Adrenal gland (tissue), 12 donors: Measurements from ENCODE around the gene TGFBR2. TPM values are rescaled to one million over a fixed set of nuclear protein-coding genes. Genes with fewer than 3 reads are reported as not detected.

ENCODE experiments used
- DNase-seq, 7 donors: peaks; one replicate each; pipeline ENCODE4 v3.0.0-alpha.2; 2019 to 2020
- H3K27ac ChIP-seq, 5 donors: fragments of 200-600 bp; sonication (generic) in 4 of 5; 1 replicate in 3 of 5; 2 replicates in 2 of 5; pipeline versions ENCODE4 v1.5.1 to v1.8.0; 2016 to 2020; ENCODE audit warnings: mild to moderate bottlenecking in 1 of 5
- H3K27me3 ChIP-seq: fragments of 200-600 bp; 2 replicates; pipeline ENCODE4 v1.8.0; 2021
- H3K36me3 ChIP-seq, 2 donors: fragments of 200-600 bp; replicated peaks in 1 of 2; 1 replicate in 1 of 2; 2 replicates in 1 of 2; pipeline versions ENCODE4 v1.5.1 to v1.8.0; 2018 to 2022
- H3K4me1 ChIP-seq, 2 donors: fragments of 200-600 bp; replicated peaks in 1 of 2; 1 replicate in 1 of 2; 2 replicates in 1 of 2; pipeline versions ENCODE4 v1.5.1 to v1.8.0; 2018 to 2021
- H3K4me3 ChIP-seq, 4 donors: fragments of 200-600 bp; sonication (generic) in 3 of 4; one replicate each; pipeline ENCODE4 v1.5.1; 2016 to 2018
- H3K9me3 ChIP-seq, 3 donors: fragments of 200-600 bp; sonication (generic) in 1 of 3; replicated peaks in 1 of 3; 1 replicate in 2 of 3; 2 replicates in 1 of 3; pipeline versions ENCODE4 v1.5.1 to v1.8.0; 2016 to 2021
- POLR2A ChIP-seq, 2 donors: fragments of 450-650 bp; IDR thresholded peaks; one replicate each; pipeline ENCODE4 v1.6.1; 2017; ENCODE audit warnings: antibody characterized with exemption in 2 of 2, mild to moderate bottlenecking in 2 of 2, moderate library complexity in 1 of 2
- WGBS, 4 donors: extraction: QIAGEN DNeasy Blood & Tissue Kit in 2 of 4; methylation state at CpG; one replicate each; pipeline versions ENCODE4 v1.1.5 to v1.1.7; 2013 to 2017; 5-methylcytosine and 5-hydroxymethylcytosine counted together
- intact Hi-C, 2 donors: fragments of 100-400 bp; cut with DNase I; formaldehyde crosslinking; loops; one replicate each; pipeline versions ENCODE4 v1.14.1 to v1.15.0; 2022 to 2023
- polyA plus RNA-seq, 3 donors: library from polyadenylated mRNA; stranded (reverse); fragments of 200-250 nt in 2 of 3; fragments of 350-450 nt in 1 of 3; fragmentation: Illumina TruSeq in 1 of 3; extraction: RNeasy Lipid Tissue Mini Kit (QIAGEN cat#74804) in 1 of 3; gene quantifications; one replicate each; pipeline ENCODE4 v1.2.3, GENCODE V29; 2013 to 2014
- total RNA-seq, 9 donors: library from RNA; depleted of rRNA in 4 of 9; stranded (reverse); fragments of >200 nt in 4 of 9; fragments of 120-200 nt in 1 of 9; fragmentation: NEBNext Ultra II Directional in 1 of 9; extraction: Animal tissue kit (Norgen Biotek cat#: 25700) in 1 of 9; gene quantifications; one replicate each; pipeline versions ENCODE4 v1.1.0 to v1.2.4, GENCODE V29; 2013 to 2023
- TF ChIP-seq, protein P1 (sequence below), 6 experiments: fragments of 450-650 bp in 4 of 6; fragments of 200-600 bp in 2 of 6; sonication (generic) in 1 of 6; IDR thresholded peaks; 1 replicate in 5 of 6; 2 replicates in 1 of 6; pipeline versions ENCODE4 v1.5.1 to v1.8.0; 2016 to 2021; ENCODE audit warnings: antibody characterized with exemption in 6 of 6, mild to moderate bottlenecking in 2 of 6, moderate library complexity in 1 of 6
- donor health status: healthy with polysubstance abuse.
- donor health status: Bipolar disorder and iron deficiency.
- donor health status: DM: yes; HTN: yes; CAD: no.
- donor health status: DM: no; HTN: no; CAD: no.
- donor health status: DM: no; HTN: no; CAD: no.
- donor health status: DM: yes; HTN: yes; CAD: no.

The TGFBR2 gene
- total and polyA plus RNA-seq, 12 donors = 19.1 to 296 (median 153) TPM

DNA sequence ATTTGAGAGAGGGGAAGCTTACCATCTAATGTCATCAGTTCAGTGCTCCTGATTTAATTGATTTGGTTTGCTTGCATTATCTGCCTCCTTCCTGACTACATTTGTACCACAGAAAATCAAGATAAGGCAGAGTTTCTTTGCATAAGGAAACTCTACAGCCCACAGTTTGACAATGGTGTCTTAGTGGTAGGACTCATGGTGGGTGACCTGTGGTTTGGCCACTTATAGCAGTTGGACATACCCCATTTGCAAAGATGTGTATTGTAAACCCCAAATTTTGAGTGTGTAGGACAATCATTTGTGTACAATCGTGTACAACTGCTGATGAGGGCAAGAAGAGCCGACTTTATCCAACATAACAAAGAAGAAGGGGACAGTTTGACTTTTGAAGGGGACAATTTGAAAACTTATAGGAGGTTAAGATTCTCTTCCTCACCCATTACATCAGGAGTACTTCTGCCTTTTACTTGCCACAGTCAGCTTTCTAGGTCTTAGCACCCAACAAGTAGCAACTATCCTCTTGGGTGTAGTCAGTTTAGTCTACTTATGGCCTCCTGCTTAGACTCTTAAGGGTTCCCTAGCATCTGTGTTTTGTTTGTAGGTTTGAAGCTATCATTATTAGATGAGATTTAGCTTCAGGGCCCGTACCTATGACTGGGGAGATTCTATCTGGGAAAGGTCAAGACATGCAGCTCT is 6.2 kb downstream of the TGFBR2 start:
- 58 to 72% (median 66%) methylated on average over 3 of the region's 3 CpGs for WGBS, 4 donors
- peak overlapping the region in 4 of 5 donors; percentile 14 to 55 (median 44) for H3K27ac ChIP-seq
- TF ChIP-seq, protein P1, sequence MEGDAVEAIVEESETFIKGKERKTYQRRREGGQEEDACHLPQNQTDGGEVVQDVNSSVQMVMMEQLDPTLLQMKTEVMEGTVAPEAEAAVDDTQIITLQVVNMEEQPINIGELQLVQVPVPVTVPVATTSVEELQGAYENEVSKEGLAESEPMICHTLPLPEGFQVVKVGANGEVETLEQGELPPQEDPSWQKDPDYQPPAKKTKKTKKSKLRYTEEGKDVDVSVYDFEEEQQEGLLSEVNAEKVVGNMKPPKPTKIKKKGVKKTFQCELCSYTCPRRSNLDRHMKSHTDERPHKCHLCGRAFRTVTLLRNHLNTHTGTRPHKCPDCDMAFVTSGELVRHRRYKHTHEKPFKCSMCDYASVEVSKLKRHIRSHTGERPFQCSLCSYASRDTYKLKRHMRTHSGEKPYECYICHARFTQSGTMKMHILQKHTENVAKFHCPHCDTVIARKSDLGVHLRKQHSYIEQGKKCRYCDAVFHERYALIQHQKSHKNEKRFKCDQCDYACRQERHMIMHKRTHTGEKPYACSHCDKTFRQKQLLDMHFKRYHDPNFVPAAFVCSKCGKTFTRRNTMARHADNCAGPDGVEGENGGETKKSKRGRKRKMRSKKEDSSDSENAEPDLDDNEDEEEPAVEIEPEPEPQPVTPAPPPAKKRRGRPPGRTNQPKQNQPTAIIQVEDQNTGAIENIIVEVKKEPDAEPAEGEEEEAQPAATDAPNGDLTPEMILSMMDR (IDR thresholded peaks at IDR 0.05) = no peak
- no peak for TF ChIP-seq POLR2A (IDR thresholded peaks at IDR 0.05)
- peaks cover 70 to 86% of the 10 kb centered on the region in 2 donors for H3K4me1 ChIP-seq
- no peaks in the 10 kb centered on the region for H3K27me3 ChIP-seq
- no peaks in the 10 kb centered on the region for H3K36me3 ChIP-seq
- intact Hi-C loops = loop anchor here in 1 of 2 donors (10.0 kb wide), 1 partner anchor 82 kb away; no protein-coding TSS in a partner anchor
- no peak for DNase-seq
- peak overlapping the region in 1 of 4 donors; percentile 98 for H3K4me3 ChIP-seq
- H3K9me3 ChIP-seq = no peaks in the 10 kb centered on the region

GRCh38 chr3:30613133-30613825 is 6.9 kb downstream of the TGFBR2 start:
- H3K36me3 ChIP-seq = no peaks in the 10 kb centered on the region
- WGBS, 4 donors = 28 to 40% (median 38%) methylated on average over 3 of the region's 3 CpGs
- peak overlapping the region in 3 of 5 donors; percentile 36 to 67 (median 50) for H3K27ac ChIP-seq
- no peaks in the 10 kb centered on the region for H3K9me3 ChIP-seq
- H3K4me1 ChIP-seq = peaks cover 73 to 92% of the 10 kb centered on the region in 2 donors
- TF ChIP-seq, protein P1 (IDR thresholded peaks at IDR 0.05) = no peak
- no peak for TF ChIP-seq POLR2A (IDR thresholded peaks at IDR 0.05)
- H3K4me3 ChIP-seq = peak overlapping the region in 1 of 4 donors; percentile 12
- intact Hi-C loops = loop anchor here in 1 of 2 donors (10.0 kb wide), 1 partner anchor 82 kb away; no protein-coding TSS in a partner anchor
- peak in 6 of 7 donors; percentile 34 to 66 (median 52) for DNase-seq
- H3K27me3 ChIP-seq = no peaks in the 10 kb centered on the region

GRCh38 chr3:30614373-30614772 is 8.0 kb downstream of the TGFBR2 start:
- no peak for TF ChIP-seq POLR2A (IDR thresholded peaks at IDR 0.05)
- TF ChIP-seq, protein P1 (IDR thresholded peaks at IDR 0.05) = no peak
- WGBS, 4 donors = 66 to 75% (median 71%) methylated on average over 4 of the region's 4 CpGs
- H3K4me1 ChIP-seq = peaks cover 76 to 97% of the 10 kb centered on the region in 2 donors
- peak overlapping the region in 2 of 5 donors; percentile 20 to 48 for H3K27ac ChIP-seq
- peak overlapping the region in 1 of 4 donors; percentile 25 for H3K4me3 ChIP-seq
- intact Hi-C loops = loop anchor here in 1 of 2 donors (10.0 kb wide), 1 partner anchor 80 kb away; no protein-coding TSS in a partner anchor
- H3K27me3 ChIP-seq = no peaks in the 10 kb centered on the region
- DNase-seq = no peak
- no peaks in the 10 kb centered on the region for H3K9me3 ChIP-seq
- H3K36me3 ChIP-seq = no peaks in the 10 kb centered on the region

GRCh38 chr3:30614943-30615342 is 8.5 kb downstream of the TGFBR2 start:
- H3K4me3 ChIP-seq = peak overlapping the region in 1 of 4 donors; percentile 25
- no peaks in the 10 kb centered on the region for H3K36me3 ChIP-seq
- 78 to 85% (median 83%) methylated on average over 1 of the region's 1 CpG for WGBS, 4 donors
- peaks cover 74 to 95% of the 10 kb centered on the region in 2 donors for H3K4me1 ChIP-seq
- H3K27me3 ChIP-seq = no peaks in the 10 kb centered on the region
- intact Hi-C loops = loop anchor here in 1 of 2 donors (10.0 kb wide), 1 partner anchor 80 kb away; no protein-coding TSS in a partner anchor
- peak overlapping the region in 2 of 5 donors; percentile 20 to 48 for H3K27ac ChIP-seq
- TF ChIP-seq, protein P1 (IDR thresholded peaks at IDR 0.05) = no peak
- no peak for DNase-seq
- H3K9me3 ChIP-seq = no peaks in the 10 kb centered on the region
